GM10266 (cell line): ENCODE data around the gene RPL35A.
"Not testable (repeated sequence)": the region's sequence is repeated elsewhere in the genome, so short reads cannot be mapped to it uniquely, and the experiment has no call there.

ENCODE experiments used
- DNase-seq: peaks from one replicate; pipeline ENCODE4 v3.0.0; 2012; ENCODE audit errors: extremely low spot score
- TF ChIP-seq, protein P1 (sequence below): IDR thresholded peaks from 2 replicates; pipeline ENCODE4 v1.5.1; 2012; ENCODE audit warnings: mild to moderate bottlenecking, low read depth; ENCODE audit not compliant: control insufficient read depth, insufficient read depth; ENCODE audit errors: missing control alignments

Gene RPL35A

DNA sequence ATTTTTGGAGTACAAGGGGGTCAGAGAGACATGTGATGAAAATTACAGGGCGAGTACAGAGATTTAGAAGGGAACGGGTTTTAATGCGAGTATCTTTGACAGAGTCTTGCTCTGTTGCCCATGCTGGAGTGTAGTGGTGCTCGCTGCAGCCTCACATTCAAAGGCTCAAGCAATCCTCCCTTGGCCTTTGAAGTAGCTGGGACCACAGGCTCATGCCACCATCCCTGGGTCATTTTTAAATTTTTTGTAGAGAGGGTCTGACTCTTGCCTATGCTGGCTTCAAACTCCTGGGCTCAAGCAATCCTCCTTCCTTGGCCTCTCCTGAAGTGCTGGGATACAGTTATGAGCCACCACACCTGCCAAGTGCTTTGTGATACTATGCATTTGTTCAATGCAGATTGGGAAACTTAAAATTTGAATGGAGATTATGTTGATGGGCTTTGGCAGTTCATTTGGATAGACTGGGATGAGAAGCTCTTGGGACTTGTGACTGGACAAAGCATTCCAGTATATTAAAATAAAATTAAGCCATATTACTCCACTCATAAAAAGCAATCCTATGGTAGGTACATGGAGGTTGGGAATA, 6.0 kb downstream of the RPL35A start:
- DNase-seq, result no peak
- TF ChIP-seq, protein P1, sequence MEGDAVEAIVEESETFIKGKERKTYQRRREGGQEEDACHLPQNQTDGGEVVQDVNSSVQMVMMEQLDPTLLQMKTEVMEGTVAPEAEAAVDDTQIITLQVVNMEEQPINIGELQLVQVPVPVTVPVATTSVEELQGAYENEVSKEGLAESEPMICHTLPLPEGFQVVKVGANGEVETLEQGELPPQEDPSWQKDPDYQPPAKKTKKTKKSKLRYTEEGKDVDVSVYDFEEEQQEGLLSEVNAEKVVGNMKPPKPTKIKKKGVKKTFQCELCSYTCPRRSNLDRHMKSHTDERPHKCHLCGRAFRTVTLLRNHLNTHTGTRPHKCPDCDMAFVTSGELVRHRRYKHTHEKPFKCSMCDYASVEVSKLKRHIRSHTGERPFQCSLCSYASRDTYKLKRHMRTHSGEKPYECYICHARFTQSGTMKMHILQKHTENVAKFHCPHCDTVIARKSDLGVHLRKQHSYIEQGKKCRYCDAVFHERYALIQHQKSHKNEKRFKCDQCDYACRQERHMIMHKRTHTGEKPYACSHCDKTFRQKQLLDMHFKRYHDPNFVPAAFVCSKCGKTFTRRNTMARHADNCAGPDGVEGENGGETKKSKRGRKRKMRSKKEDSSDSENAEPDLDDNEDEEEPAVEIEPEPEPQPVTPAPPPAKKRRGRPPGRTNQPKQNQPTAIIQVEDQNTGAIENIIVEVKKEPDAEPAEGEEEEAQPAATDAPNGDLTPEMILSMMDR, result no peak

DNA sequence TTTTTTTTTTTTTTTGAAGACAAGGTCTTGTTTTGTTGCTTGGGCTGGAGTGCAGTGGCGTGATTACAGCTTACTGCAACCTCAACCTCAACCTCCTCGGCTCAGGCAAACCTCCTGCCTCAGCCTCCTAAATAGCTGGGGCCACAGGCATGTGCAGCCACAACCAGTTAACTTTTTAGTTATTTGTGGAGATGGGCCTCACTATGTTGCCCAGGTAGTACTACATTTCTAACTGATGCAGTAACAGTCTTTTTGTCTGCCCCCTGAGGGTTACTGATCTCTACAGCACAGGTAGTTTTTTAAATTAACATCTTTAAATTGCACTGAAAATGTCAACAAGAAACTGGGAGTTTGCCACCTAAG, 6.6 kb downstream of the RPL35A start:
- TF ChIP-seq, protein P1, result no peak
- no peak for DNase-seq

DNA sequence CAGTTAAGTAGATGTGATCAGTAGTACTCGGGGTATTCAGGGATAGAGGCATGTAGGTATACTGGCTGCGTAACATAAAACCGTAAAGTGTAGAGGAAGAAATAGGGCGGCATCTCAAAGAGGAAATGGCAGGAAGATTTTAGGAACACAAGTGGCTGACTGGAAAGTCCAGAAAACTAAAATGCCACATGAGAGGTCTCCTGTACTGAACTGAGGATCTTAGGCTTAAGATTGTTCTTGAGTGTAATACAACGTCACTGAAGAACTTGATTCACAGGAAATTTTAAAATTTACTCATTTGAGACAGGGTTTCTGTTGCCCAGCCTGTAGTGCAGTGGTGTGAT, 7.8 kb downstream of the RPL35A start:
- DNase-seq, result no peak
- TF ChIP-seq, protein P1, result no peak

DNA sequence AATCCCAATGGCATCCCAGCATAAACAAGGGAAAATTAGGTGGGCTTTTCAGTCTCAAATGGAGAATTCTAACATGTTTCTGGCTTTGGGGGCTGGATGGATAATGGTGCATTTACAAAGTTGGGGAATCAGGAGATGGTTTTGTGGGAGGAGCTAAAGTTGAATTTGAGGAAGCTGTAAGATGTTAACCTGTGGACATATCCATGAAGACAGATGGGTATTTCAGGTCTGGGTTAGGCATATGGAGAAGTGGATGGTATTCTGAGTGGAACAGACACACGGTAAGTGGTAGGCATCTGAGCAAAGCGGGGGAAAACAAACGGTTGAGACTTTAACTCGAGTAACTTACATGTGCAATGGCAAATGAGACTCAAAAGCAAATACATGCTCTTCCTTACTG, 8.4 kb downstream of the RPL35A start:
- TF ChIP-seq, protein P1, result no peak

DNA sequence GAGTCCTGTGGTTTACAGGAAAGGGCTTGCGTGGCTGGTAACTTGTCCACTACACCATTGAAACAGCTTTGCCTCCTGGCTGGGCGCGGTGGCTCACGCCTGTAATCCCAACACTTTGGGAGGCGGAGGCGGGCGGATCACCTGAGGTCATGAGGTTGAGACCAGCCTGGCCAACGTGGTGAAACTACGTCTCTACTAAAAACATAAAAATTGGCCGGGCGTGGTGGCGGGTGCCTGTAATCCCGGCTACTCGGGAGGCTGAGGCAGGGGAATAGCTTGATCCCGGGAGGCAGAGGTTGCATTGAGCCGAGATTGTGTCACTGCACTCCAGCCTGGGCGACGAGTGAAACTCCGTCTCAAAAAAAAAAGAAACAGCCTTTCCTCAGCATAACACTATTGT, 8.9 kb downstream of the RPL35A start:
- not testable (repeated sequence) for DNase-seq

More for the DNA sequence above, 8.4 kb downstream of the RPL35A start:
- no peak for DNase-seq

DNA sequence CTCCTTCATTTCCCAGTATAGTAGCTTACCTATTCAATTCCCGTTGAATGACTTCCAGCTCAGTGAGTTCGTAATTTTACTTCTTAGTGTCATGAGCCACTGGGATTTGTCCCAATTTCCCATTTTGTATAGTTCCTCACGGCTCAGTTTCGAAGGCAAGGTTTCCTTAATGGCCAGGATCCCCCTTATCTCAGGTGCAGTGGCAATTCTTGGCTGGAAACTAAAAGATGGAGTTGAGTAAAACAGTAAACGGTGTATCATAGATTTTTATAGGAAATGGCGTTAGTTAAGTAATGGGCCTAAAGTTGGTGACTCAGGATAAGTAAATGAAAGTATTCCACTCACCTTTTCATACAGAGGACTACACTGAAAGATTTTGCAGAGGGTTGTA, 9.5 kb downstream of the RPL35A start:
- TF ChIP-seq, protein P1, result no peak
- DNase-seq, result no peak

DNA sequence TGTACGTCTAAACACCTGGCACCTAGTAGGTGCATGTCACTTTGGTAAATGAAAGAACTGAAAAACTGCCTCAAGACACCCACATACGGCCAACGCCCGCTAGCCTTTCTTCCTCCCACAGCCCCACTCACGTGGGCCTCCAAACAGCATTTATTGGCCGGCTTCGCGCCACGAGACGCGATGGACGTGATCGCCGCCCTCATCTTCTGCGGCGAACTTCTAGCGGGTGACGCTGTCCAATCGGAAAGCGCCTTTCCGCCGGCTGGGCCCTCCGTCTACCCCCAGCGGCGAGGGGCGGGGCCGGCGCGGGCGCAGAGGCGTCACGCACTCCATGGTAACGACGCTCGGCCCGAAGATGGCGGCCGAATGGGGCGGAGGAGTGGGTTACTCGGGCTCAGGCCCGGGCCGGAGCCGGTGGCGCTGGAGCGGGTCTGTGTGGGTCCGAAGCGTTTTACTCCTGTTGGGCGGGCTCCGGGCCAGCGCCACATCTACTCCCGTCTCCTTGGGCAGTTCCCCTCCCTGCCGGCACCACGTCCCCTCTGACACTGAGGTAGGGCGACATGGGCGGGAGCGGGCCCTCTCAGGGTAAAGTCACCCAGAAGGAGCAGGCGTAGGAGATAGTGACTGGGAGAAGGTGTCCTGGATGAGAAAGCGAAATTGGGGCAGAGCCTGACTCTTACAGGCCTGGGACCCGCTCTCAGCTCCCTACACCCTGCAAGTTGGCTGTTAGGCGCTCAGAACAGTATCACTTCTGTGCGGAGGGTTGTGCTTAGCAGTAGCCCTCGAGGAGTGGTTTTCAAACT, 10.1 kb downstream of the RPL35A start, which contains the start of gene LMLN:
Gene LMLN (plus strand): TSS at position 327 of the 803 bp plus-strand sequence. CDS start 29 bp downstream, at position 356.
- TF ChIP-seq, protein P1, result no peak
- DNase-seq, result peak; percentile 95
